Trophoblast cell (in vitro differentiated cells and primary cell): ENCODE measurements around the gene SSR4.
A peak's percentile ranks its signal among the peaks of the same experiment; 100 is the strongest.

ENCODE experiments used
- DNase-seq, 2 donors: peaks; one replicate each; pipeline ENCODE4 v3.0.0-alpha.2; 2016
- H2AFZ ChIP-seq: 2 replicates; pipeline ENCODE4 v1.6.1; 2013; ENCODE audit warnings: low read length, moderate library complexity, mild to moderate bottlenecking; ENCODE audit not compliant: insufficient read depth, poor library complexity
- H2AK5ac ChIP-seq: 2 replicates; pipeline ENCODE4 v1.6.1; 2013; ENCODE audit warnings: mild to moderate bottlenecking, low read length
- H2BK120ac ChIP-seq: 2 replicates; pipeline ENCODE4 v1.6.1; 2013; ENCODE audit warnings: low read length, mild to moderate bottlenecking, moderate library complexity; ENCODE audit not compliant: insufficient read depth, poor library complexity
- H2BK12ac ChIP-seq: 2 replicates; pipeline ENCODE4 v1.6.1; 2013; ENCODE audit warnings: mild to moderate bottlenecking, low read length, moderate library complexity
- H2BK5ac ChIP-seq: 2 replicates; pipeline ENCODE4 v1.6.1; 2013; ENCODE audit warnings: low read length, low read depth, moderate library complexity, mild to moderate bottlenecking; ENCODE audit not compliant: poor library complexity
- H3K14ac ChIP-seq: 2 replicates; pipeline ENCODE4 v1.6.1; 2013; ENCODE audit warnings: mild to moderate bottlenecking, low read length
- H3K18ac ChIP-seq: 2 replicates; pipeline ENCODE4 v1.6.1; 2013; ENCODE audit warnings: mild to moderate bottlenecking, low read length
- H3K23ac ChIP-seq: 2 replicates; pipeline ENCODE4 v1.6.1; 2013; ENCODE audit warnings: low read length
- H3K27ac ChIP-seq: 2 replicates; pipeline ENCODE4 v1.5.1; 2013; ENCODE audit warnings: low read depth, mild to moderate bottlenecking, inconsistent platforms, low read length, moderate library complexity
- H3K27me3 ChIP-seq: 2 replicates; pipeline ENCODE4 v1.6.1; 2013; ENCODE audit warnings: inconsistent platforms, mild to moderate bottlenecking, low read length, moderate library complexity; ENCODE audit not compliant: insufficient read depth
- H3K36me3 ChIP-seq, 2 experiments: 1 replicate in 1 of 2; 2 replicates in 1 of 2; pipeline ENCODE4 v1.6.1; 2013; ENCODE audit warnings: low read length in 2 of 2, mild to moderate bottlenecking in 2 of 2, moderate library complexity in 1 of 2; ENCODE audit not compliant: insufficient read depth in 2 of 2, control insufficient read depth in 1 of 2
- H3K4ac ChIP-seq: 2 replicates; pipeline ENCODE4 v1.6.1; 2013; ENCODE audit warnings: low read depth, mild to moderate bottlenecking, low read length, moderate library complexity
- H3K4me1 ChIP-seq, 2 experiments: 1 replicate in 1 of 2; 2 replicates in 1 of 2; pipeline ENCODE4 v1.6.1; 2013; ENCODE audit warnings: low read length in 2 of 2, mild to moderate bottlenecking in 2 of 2, moderate library complexity in 1 of 2; ENCODE audit not compliant: insufficient read depth in 2 of 2, control insufficient read depth in 1 of 2
- H3K4me2 ChIP-seq: 2 replicates; pipeline ENCODE4 v1.6.1; 2013; ENCODE audit warnings: inconsistent platforms, mild to moderate bottlenecking, low read length, moderate library complexity
- H3K4me3 ChIP-seq: 2 replicates; pipeline ENCODE4 v1.5.1; 2013; ENCODE audit warnings: mild to moderate bottlenecking, low read depth, low read length, inconsistent platforms
- H3K79me1 ChIP-seq: one replicate; pipeline ENCODE4 v1.6.1; 2013; ENCODE audit warnings: low read length
- H3K79me2 ChIP-seq: 2 replicates; pipeline ENCODE4 v1.6.1; 2013; ENCODE audit warnings: low read length, mild to moderate bottlenecking; ENCODE audit not compliant: control insufficient read depth, insufficient read depth, poor library complexity
- H3K9ac ChIP-seq: 2 replicates; pipeline ENCODE4 v1.6.1; 2013; ENCODE audit warnings: mild to moderate bottlenecking, low read length
- H3K9me3 ChIP-seq: 2 replicates; pipeline ENCODE4 v1.6.1; 2013; ENCODE audit warnings: low read depth, mild to moderate bottlenecking, control low read depth, inconsistent platforms, low read length; ENCODE audit not compliant: insufficient read depth
- H4K12ac ChIP-seq: 2 replicates; pipeline ENCODE4 v1.6.1; 2013; ENCODE audit warnings: low read depth, mild to moderate bottlenecking, low read length, moderate library complexity
- H4K8ac ChIP-seq: 2 replicates; pipeline ENCODE4 v1.6.1; 2013; ENCODE audit warnings: low read depth, mild to moderate bottlenecking, low read length, moderate library complexity
- H4K91ac ChIP-seq: one replicate; pipeline ENCODE4 v1.6.1; 2013; ENCODE audit warnings: low read depth, mild to moderate bottlenecking, low read length, moderate library complexity
- WGBS: extraction: QIAGEN DNeasy Blood & Tissue Kit; methylation state at CpG from one replicate; pipeline ENCODE4 v1.1.7; 2013; ENCODE audit warnings: missing lambda C conversion rate; ENCODE audit not compliant: insufficient read length, insufficient coverage; ENCODE audit errors: extremely low coverage; 5-methylcytosine and 5-hydroxymethylcytosine counted together

The SSR4 gene

GRCh38 chrX:153762626-153763173 is 31.8 kb upstream of the SSR4 start:
- Histone ChIP-seq H3K4me1 (no peaks in the 10 kb centered on the region), H3K36me3 (no peaks in the 10 kb centered on the region), H2BK5ac (no peak overlapping the region), H2BK12ac (no peak overlapping the region), H4K12ac (no peak overlapping the region), H2AK5ac (no peak overlapping the region), H3K27me3 (no peaks in the 10 kb centered on the region), H4K91ac (no peak overlapping the region), H4K8ac (no peak overlapping the region), H3K4ac (no peak overlapping the region), H3K4me2 (no peak overlapping the region), H3K14ac (no peak overlapping the region), H3K9ac (no peak overlapping the region), H3K9me3 (no peaks in the 10 kb centered on the region), H2BK120ac (no peak overlapping the region), H3K4me3 (no peak overlapping the region), H3K18ac (no peak overlapping the region), H3K79me2 (no peaks in the 10 kb centered on the region), H3K79me1 (no peaks in the 10 kb centered on the region), H3K23ac (no peak overlapping the region), H3K27ac (no peak overlapping the region), H2AFZ (no peak overlapping the region)
- WGBS = no CpG with 5 or more reads among the region's 14 CpGs
- no peak for DNase-seq

- Histone ChIP-seq H3K4ac (no peak overlapping the region), H3K27ac (no peak overlapping the region), H4K91ac (no peak overlapping the region), H3K79me1 (no peaks in the 10 kb centered on the region), H4K8ac (no peak overlapping the region), H3K36me3 (no peaks in the 10 kb centered on the region), H2BK12ac (no peak overlapping the region), H3K23ac (no peak overlapping the region), H2BK5ac (no peak overlapping the region), H2BK120ac (no peak overlapping the region), H4K12ac (no peak overlapping the region), H3K9ac (no peak overlapping the region), H3K4me1 (no peaks in the 10 kb centered on the region), H3K9me3 (no peaks in the 10 kb centered on the region), H3K4me3 (no peak overlapping the region), H3K4me2 (no peak overlapping the region), H3K14ac (no peak overlapping the region), H2AFZ (no peak overlapping the region), H3K27me3 (no peaks in the 10 kb centered on the region), H3K18ac (no peak overlapping the region), H2AK5ac (no peak overlapping the region), H3K79me2 (no peaks in the 10 kb centered on the region)
- DNase-seq = no peak
- WGBS = no CpG with 5 or more reads among the region's 18 CpGs
Measured at GRCh38 chrX:153763298-153763932, 31.1 kb upstream of the SSR4 start.

GRCh38 chrX:153763989-153764755 is 30.3 kb upstream of the SSR4 start, which contains the start of gene PLXNB3:
TSS of gene PLXNB3 (plus strand) at chrX:153764249. CDS start at chrX:153765536, 1,287 bp downstream.
- H3K4me3 ChIP-seq = no peak within 1 kb of the TSS
- no peaks in the 10 kb centered on the region for H3K9me3 ChIP-seq
- H3K79me1 ChIP-seq = no peaks in the 10 kb centered on the region
- H3K4ac ChIP-seq = no peak within 1 kb of the TSS
- DNase-seq = peak; percentile 51 to 85
- H3K27ac ChIP-seq = no peak within 1 kb of the TSS
- H3K36me3 ChIP-seq = no peaks in the 10 kb centered on the region
- no peak within 1 kb of the TSS for H3K14ac ChIP-seq
- H3K4me1 ChIP-seq = no peaks in the 10 kb centered on the region
- no peak within 1 kb of the TSS for H2AFZ ChIP-seq
- H3K4me2 ChIP-seq = no peak within 1 kb of the TSS
- no CpG with 5 or more reads among the region's 26 CpGs for WGBS
- H3K23ac ChIP-seq = no peak within 1 kb of the TSS
- no peak within 1 kb of the TSS for H2BK5ac ChIP-seq
- no peak within 1 kb of the TSS for H4K8ac ChIP-seq
- no peak within 1 kb of the TSS for H4K91ac ChIP-seq
- no peak within 1 kb of the TSS for H4K12ac ChIP-seq
- H2BK12ac ChIP-seq = no peak within 1 kb of the TSS
- H2BK120ac ChIP-seq = no peak within 1 kb of the TSS
- H3K79me2 ChIP-seq = no peaks in the 10 kb centered on the region
- no peak within 1 kb of the TSS for H3K9ac ChIP-seq
- no peaks in the 10 kb centered on the region for H3K27me3 ChIP-seq
- H3K18ac ChIP-seq = no peak within 1 kb of the TSS
- no peak within 1 kb of the TSS for H2AK5ac ChIP-seq

DNA sequence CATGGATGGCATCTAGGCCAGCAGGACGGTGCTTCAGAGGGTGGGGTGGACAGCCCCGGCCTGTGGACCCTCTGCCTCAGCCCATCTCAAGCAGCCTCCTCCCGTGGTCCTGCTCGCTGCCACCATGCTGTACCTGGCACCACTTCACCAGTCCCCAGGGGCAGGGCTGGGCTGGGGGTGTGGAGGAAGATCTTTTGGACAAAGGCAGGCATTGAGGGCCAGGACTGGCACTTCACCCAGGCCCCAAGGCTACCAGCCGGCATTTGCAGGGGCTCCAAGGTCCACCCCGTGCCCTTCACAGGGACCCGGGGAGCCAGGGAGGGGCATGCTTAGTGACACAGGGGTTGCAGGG is 29.7 kb upstream of the SSR4 start:
- H3K79me2 ChIP-seq = no peaks in the 10 kb centered on the region
- H4K12ac ChIP-seq = no peak overlapping the region
- no peaks in the 10 kb centered on the region for H3K27me3 ChIP-seq
- no peak overlapping the region for H2AK5ac ChIP-seq
- no peak overlapping the region for H2BK5ac ChIP-seq
- no peak overlapping the region for H2AFZ ChIP-seq
- no peak overlapping the region for H3K18ac ChIP-seq
- H3K4ac ChIP-seq = no peak overlapping the region
- no peak overlapping the region for H3K9ac ChIP-seq
- no peak overlapping the region for H2BK12ac ChIP-seq
- no CpG with 5 or more reads among the region's 7 CpGs for WGBS
- no peaks in the 10 kb centered on the region for H3K4me1 ChIP-seq
- H3K14ac ChIP-seq = no peak overlapping the region
- no peaks in the 10 kb centered on the region for H3K36me3 ChIP-seq
- DNase-seq = no peak
- no peak overlapping the region for H2BK120ac ChIP-seq
- H4K8ac ChIP-seq = no peak overlapping the region
- H3K4me2 ChIP-seq = no peak overlapping the region
- no peak overlapping the region for H3K4me3 ChIP-seq
- no peaks in the 10 kb centered on the region for H3K9me3 ChIP-seq
- no peaks in the 10 kb centered on the region for H3K79me1 ChIP-seq
- no peak overlapping the region for H4K91ac ChIP-seq
- H3K23ac ChIP-seq = no peak overlapping the region
- no peak overlapping the region for H3K27ac ChIP-seq
